H9 (cell line): ENCODE measurements around the gene HAND2. TPM values are rescaled to one million over a fixed set of nuclear protein-coding genes. Genes with fewer than 3 reads are reported as not detected.

ENCODE experiments used
- DNase-seq: peaks from one replicate; pipeline ENCODE4 v3.0.0-alpha.2; 2017
- H2AFZ ChIP-seq: one replicate; pipeline ENCODE4 v1.6.1; 2013; ENCODE audit warnings: mild to moderate bottlenecking, low read length, control low read depth, moderate library complexity
- H2AK5ac ChIP-seq: 2 replicates; pipeline ENCODE4 v1.6.1; 2013; ENCODE audit warnings: low read length, control low read depth, mixed read lengths; ENCODE audit not compliant: insufficient read length
- H2BK120ac ChIP-seq: one replicate; pipeline ENCODE4 v1.6.1; 2013; ENCODE audit warnings: low read depth, mild to moderate bottlenecking, low read length, control low read depth, inconsistent platforms; ENCODE audit not compliant: poor library complexity, severe bottlenecking
- H2BK12ac ChIP-seq: 2 replicates; pipeline ENCODE4 v1.6.1; 2013; ENCODE audit warnings: low read length, control low read depth, mixed read lengths, low read depth; ENCODE audit not compliant: insufficient read length
- H2BK15ac ChIP-seq: 2 replicates; pipeline ENCODE4 v1.6.1; 2013; ENCODE audit warnings: low read depth, low read length, control low read depth
- H2BK20ac ChIP-seq: one replicate; pipeline ENCODE4 v1.6.1; 2013; ENCODE audit warnings: low read depth, mild to moderate bottlenecking, low read length, control low read depth, inconsistent platforms; ENCODE audit not compliant: poor library complexity, severe bottlenecking
- H2BK5ac ChIP-seq: 2 replicates; pipeline ENCODE4 v1.6.1; 2013; ENCODE audit warnings: low read length, control low read depth, mixed read lengths; ENCODE audit not compliant: insufficient read length
- H3K14ac ChIP-seq: 2 replicates; pipeline ENCODE4 v1.6.1; 2013; ENCODE audit warnings: low read length, control low read depth; ENCODE audit not compliant: insufficient read depth
- H3K18ac ChIP-seq: 2 replicates; pipeline ENCODE4 v1.6.1; 2013; ENCODE audit warnings: low read depth, mild to moderate bottlenecking, mixed read lengths, low read length, control low read depth; ENCODE audit not compliant: insufficient read length
- H3K23ac ChIP-seq: 2 replicates; pipeline ENCODE4 v1.6.1; 2013; ENCODE audit warnings: low read length, control low read depth, mixed read lengths, low read depth; ENCODE audit not compliant: insufficient read length
- H3K23me2 ChIP-seq: 2 replicates; pipeline ENCODE4 v1.6.1; 2013; ENCODE audit warnings: low read depth, mild to moderate bottlenecking, mixed read lengths, low read length, control low read depth; ENCODE audit not compliant: insufficient read length, poor library complexity, severe bottlenecking
- H3K27ac ChIP-seq: 2 replicates; pipeline ENCODE4 v1.5.1; 2013; ENCODE audit warnings: low read length, control low read depth, mixed read lengths, low read depth; ENCODE audit not compliant: insufficient read length
- H3K27me3 ChIP-seq: 2 replicates; pipeline ENCODE4 v1.6.1; 2013; ENCODE audit warnings: low read length, control low read depth, inconsistent platforms; ENCODE audit not compliant: insufficient read depth
- H3K4ac ChIP-seq: 2 replicates; pipeline ENCODE4 v1.6.1; 2013; ENCODE audit warnings: low read depth, mild to moderate bottlenecking, control low read depth, inconsistent platforms, low read length, moderate library complexity
- H3K4me1 ChIP-seq: 2 replicates; pipeline ENCODE4 v1.6.1; 2013; ENCODE audit warnings: low read length, control low read depth, inconsistent platforms; ENCODE audit not compliant: insufficient read depth
- H3K4me2 ChIP-seq: 2 replicates; pipeline ENCODE4 v1.6.1; 2013; ENCODE audit warnings: low read length, control low read depth, mixed read lengths; ENCODE audit not compliant: insufficient read length, insufficient read depth
- H3K56ac ChIP-seq: 2 replicates; pipeline ENCODE4 v1.6.1; 2013; ENCODE audit warnings: low read depth, mild to moderate bottlenecking, mixed read lengths, low read length, control low read depth; ENCODE audit not compliant: insufficient read length
- H3K79me1 ChIP-seq: 2 replicates; pipeline ENCODE4 v1.6.1; 2013; ENCODE audit warnings: low read depth, mild to moderate bottlenecking, moderate library complexity, low read length, control low read depth, inconsistent platforms; ENCODE audit not compliant: insufficient read depth, poor library complexity, severe bottlenecking
- H3K79me2 ChIP-seq: 2 replicates; pipeline ENCODE4 v1.6.1; 2013; ENCODE audit warnings: low read length, control low read depth, inconsistent platforms; ENCODE audit not compliant: insufficient read depth
- H3K9ac ChIP-seq: 2 replicates; pipeline ENCODE4 v1.6.1; 2013; ENCODE audit warnings: low read length, control low read depth, mixed read lengths; ENCODE audit not compliant: insufficient read length; ENCODE audit errors: extremely low read depth
- H3K9me3 ChIP-seq: one replicate; pipeline ENCODE4 v1.6.1; 2013; ENCODE audit warnings: low read depth, low read length, inconsistent platforms; ENCODE audit not compliant: control insufficient read depth
- H3T11ph ChIP-seq: one replicate; pipeline ENCODE4 v1.6.1; 2013; ENCODE audit warnings: mild to moderate bottlenecking, low read length, control low read depth, inconsistent platforms
- H4K20me1 ChIP-seq: one replicate; pipeline ENCODE4 v1.6.1; 2013; ENCODE audit not compliant: control insufficient read depth, insufficient read length, insufficient read depth
- H4K5ac ChIP-seq: 2 replicates; pipeline ENCODE4 v1.6.1; 2013; ENCODE audit warnings: low read depth, mild to moderate bottlenecking, mixed read lengths, low read length, control low read depth; ENCODE audit not compliant: insufficient read length
- H4K8ac ChIP-seq: replicated peaks from 2 replicates; pipeline ENCODE4 v1.6.1; 2013; ENCODE audit warnings: low read length, control low read depth, mixed read lengths, low read depth; ENCODE audit not compliant: insufficient read length
- H4K91ac ChIP-seq: 2 replicates; pipeline ENCODE4 v1.6.1; 2013; ENCODE audit warnings: low read depth, mild to moderate bottlenecking, moderate library complexity, mixed read lengths, low read length, control low read depth; ENCODE audit not compliant: insufficient read length
- H3K27ac Mint-ChIP-seq, 3 experiments: 2 replicates in 2 of 3; 3 replicates in 1 of 3; pipeline ENCODE4 v1.8.0; 2020 to 2021; ENCODE audit warnings: mixed read lengths in 3 of 3, mild to moderate bottlenecking in 1 of 3, moderate library complexity in 1 of 3
- H3K27me3 Mint-ChIP-seq: 2 replicates; pipeline ENCODE4 v1.8.0; 2021; ENCODE audit warnings: low read depth, mild to moderate bottlenecking, moderate library complexity, mixed read lengths
- H3K36me3 Mint-ChIP-seq, 3 experiments: 2 replicates in 2 of 3; 3 replicates in 1 of 3; pipeline ENCODE4 v1.8.0; 2020 to 2021; ENCODE audit warnings: low read depth in 3 of 3, mixed read lengths in 3 of 3; ENCODE audit not compliant: insufficient read depth in 1 of 3
- H3K4me1 Mint-ChIP-seq, 2 experiments: 2 replicates each; pipeline ENCODE4 v1.8.0; 2020; ENCODE audit warnings: mixed read lengths in 2 of 2
- H3K4me3 Mint-ChIP-seq, 2 experiments: 2 replicates in 1 of 2; 3 replicates in 1 of 2; pipeline ENCODE4 v1.8.0; 2020 to 2021; ENCODE audit warnings: mild to moderate bottlenecking in 2 of 2, mixed read lengths in 2 of 2, moderate library complexity in 1 of 2
- H3K9me3 Mint-ChIP-seq, 2 experiments: 2 replicates in 1 of 2; 3 replicates in 1 of 2; pipeline ENCODE4 v1.8.0; 2020; ENCODE audit warnings: mild to moderate bottlenecking in 2 of 2, mixed read lengths in 2 of 2, moderate library complexity in 1 of 2
- WGBS: extraction: QIAGEN DNeasy Blood & Tissue Kit; methylation state at CpG from one replicate; pipeline ENCODE4 v1.1.7; 2013; ENCODE audit warnings: missing lambda C conversion rate, low lambda C conversion rate, mixed read lengths; ENCODE audit not compliant: insufficient read length; ENCODE audit errors: extremely low coverage; 5-methylcytosine and 5-hydroxymethylcytosine counted together
- total RNA-seq: library from RNA; stranded (reverse); gene quantifications from 2 replicates; pipeline ENCODE4 v1.2.1, GENCODE V29; 2021
- TF ChIP-seq, protein P1 (sequence below): fragments of 200-600 bp; sonication (generic); conservative IDR thresholded peaks from 3 replicates; pipeline ENCODE4 v1.8.0; 2021; ENCODE audit warnings: antibody characterized with exemption, mild to moderate bottlenecking

The HAND2 gene
- total RNA-seq, 1 experiment from 2014 or later, result not detected

GRCh38 chr4:173578956-173579355 is 48.9 kb upstream of the HAND2 start:
- no peak overlapping the region for H3K14ac ChIP-seq
- H3K9me3 ChIP-seq, result no peaks in the 10 kb centered on the region
- Mint-ChIP-seq H3K36me3 (no peaks in the 10 kb centered on the region), H3K27me3 (peaks cover 3% of the 10 kb centered on the region), H3K4me3 (no peak overlapping the region), H3K27ac (no peak overlapping the region), H3K4me1 (no peaks in the 10 kb centered on the region), H3K9me3 (no peaks in the 10 kb centered on the region)
- H3K27me3 ChIP-seq, result no peaks in the 10 kb centered on the region
- no peak overlapping the region for H2AFZ ChIP-seq
- TF ChIP-seq, protein P1, sequence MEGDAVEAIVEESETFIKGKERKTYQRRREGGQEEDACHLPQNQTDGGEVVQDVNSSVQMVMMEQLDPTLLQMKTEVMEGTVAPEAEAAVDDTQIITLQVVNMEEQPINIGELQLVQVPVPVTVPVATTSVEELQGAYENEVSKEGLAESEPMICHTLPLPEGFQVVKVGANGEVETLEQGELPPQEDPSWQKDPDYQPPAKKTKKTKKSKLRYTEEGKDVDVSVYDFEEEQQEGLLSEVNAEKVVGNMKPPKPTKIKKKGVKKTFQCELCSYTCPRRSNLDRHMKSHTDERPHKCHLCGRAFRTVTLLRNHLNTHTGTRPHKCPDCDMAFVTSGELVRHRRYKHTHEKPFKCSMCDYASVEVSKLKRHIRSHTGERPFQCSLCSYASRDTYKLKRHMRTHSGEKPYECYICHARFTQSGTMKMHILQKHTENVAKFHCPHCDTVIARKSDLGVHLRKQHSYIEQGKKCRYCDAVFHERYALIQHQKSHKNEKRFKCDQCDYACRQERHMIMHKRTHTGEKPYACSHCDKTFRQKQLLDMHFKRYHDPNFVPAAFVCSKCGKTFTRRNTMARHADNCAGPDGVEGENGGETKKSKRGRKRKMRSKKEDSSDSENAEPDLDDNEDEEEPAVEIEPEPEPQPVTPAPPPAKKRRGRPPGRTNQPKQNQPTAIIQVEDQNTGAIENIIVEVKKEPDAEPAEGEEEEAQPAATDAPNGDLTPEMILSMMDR, result no peak
- H2BK15ac ChIP-seq, result no peak overlapping the region
- H4K20me1 ChIP-seq, result no peaks in the 10 kb centered on the region
- H3T11ph ChIP-seq, result no peak overlapping the region
- no peak for DNase-seq
- no peak overlapping the region for H4K91ac ChIP-seq
- no peak overlapping the region for H3K18ac ChIP-seq
- no peak overlapping the region for H2BK12ac ChIP-seq
- H2BK20ac ChIP-seq, result no peak overlapping the region
- no peak overlapping the region for H3K4ac ChIP-seq
- no peak overlapping the region for H3K4me2 ChIP-seq
- no peak overlapping the region for H3K56ac ChIP-seq
- H2BK5ac ChIP-seq, result no peak overlapping the region
- H3K27ac ChIP-seq, result no peak overlapping the region
- no peaks in the 10 kb centered on the region for H3K79me1 ChIP-seq
- H3K23me2 ChIP-seq, result no peaks in the 10 kb centered on the region
- WGBS, result no CpG with 5 or more reads among the region's 7 CpGs
- H2BK120ac ChIP-seq, result no peak overlapping the region
- no peak overlapping the region for H3K9ac ChIP-seq
- no peaks in the 10 kb centered on the region for H3K79me2 ChIP-seq
- no peak overlapping the region for H4K5ac ChIP-seq
- H3K23ac ChIP-seq, result no peak overlapping the region
- H2AK5ac ChIP-seq, result no peak overlapping the region
- no peak overlapping the region for H4K8ac ChIP-seq
- H3K4me1 ChIP-seq, result no peaks in the 10 kb centered on the region
